Endothelial cell of umbilical vein (primary cell): ENCODE measurements around the gene BCL2A1.

ENCODE experiments used
- CTCF ChIP-seq, 2 donors: IDR thresholded peaks; 1 replicate in 1 of 2; 2 replicates in 1 of 2; pipeline ENCODE4 v1.5.1; 2011; ENCODE audit warnings: low read length in 2 of 2, mild to moderate bottlenecking in 2 of 2, moderate library complexity in 2 of 2, control low read depth in 1 of 2, inconsistent platforms in 1 of 2, low read depth in 1 of 2; ENCODE audit not compliant: insufficient read depth in 1 of 2; ENCODE audit errors: extremely low read depth in 1 of 2
- EZH2 ChIP-seq: IDR thresholded peaks from 2 replicates; pipeline ENCODE4 v1.6.1; 2012; ENCODE audit warnings: borderline replicate concordance, low read depth, mild to moderate bottlenecking, moderate library complexity, low read length, inconsistent platforms; ENCODE audit not compliant: severe bottlenecking
- JUN ChIP-seq: IDR thresholded peaks from 2 replicates; pipeline ENCODE4 v1.6.1; 2011; ENCODE audit warnings: borderline replicate concordance, low read depth; ENCODE audit not compliant: insufficient read length, insufficient read depth
- MAX ChIP-seq: IDR thresholded peaks from 2 replicates; pipeline ENCODE4 v1.6.1; 2011; ENCODE audit not compliant: insufficient read depth, insufficient read length

GRCh38 chr15:79930516-79930915 lies 40.5 kb downstream of the BCL2A1 start:
- no peak for TF ChIP-seq CTCF (IDR thresholded peaks at IDR 0.05; ENCODE audit: extremely low read depth in 1 of 2, insufficient read depth in 1 of 2, low read depth in 1 of 2, low read length in 2 of 2)
- no peak for TF ChIP-seq EZH2
- no peak for TF ChIP-seq JUN
- TF ChIP-seq MAX: no peak
